ENCODE results near the gene DHRS7B.
A peak's percentile ranks its signal among the peaks of the same experiment; 100 is the strongest.
"Not testable (repeated sequence)": the region's sequence is repeated elsewhere in the genome, so short reads cannot be mapped to it uniquely, and the experiment has no call there.

Gene DHRS7B

DNA sequence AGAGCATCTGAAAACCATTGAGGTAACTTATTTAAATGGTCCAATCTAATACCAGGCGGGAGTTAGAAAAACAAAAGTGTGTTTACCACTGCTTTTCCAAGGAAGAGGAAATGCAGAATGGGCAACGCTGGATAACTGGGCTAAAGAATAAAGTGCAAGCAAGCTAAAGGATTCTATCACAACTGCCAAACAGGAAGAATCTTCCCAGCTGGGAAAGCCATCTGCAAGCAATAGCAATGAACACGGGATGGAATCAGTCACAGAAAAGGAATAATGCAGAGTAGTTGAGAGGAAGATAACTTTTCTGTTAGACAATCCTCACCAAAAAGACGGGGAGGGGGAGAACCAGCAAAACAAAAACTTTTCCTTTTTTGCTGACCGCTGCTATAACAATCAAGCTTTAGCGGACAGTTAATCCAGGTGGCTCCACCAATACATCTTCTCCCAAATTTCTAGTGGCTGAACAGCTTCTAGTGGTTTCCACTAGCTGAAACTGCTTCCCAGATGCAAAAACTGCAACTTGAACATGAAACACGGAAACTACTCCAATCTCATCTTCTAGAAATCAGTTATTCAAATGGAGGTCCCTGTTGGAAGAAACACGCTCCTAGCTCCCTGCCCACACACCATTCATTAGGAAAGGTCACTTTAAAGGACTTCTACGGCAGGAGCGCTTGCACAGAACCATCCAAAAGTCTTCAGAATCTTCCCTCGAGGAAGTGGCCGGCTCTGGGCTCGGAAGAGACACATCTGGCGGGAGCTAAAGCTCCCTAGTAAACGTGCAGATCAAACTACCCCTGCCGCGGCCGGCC is 86.3 kb downstream of the DHRS7B start:
- no peak for DNase-seq

DNA sequence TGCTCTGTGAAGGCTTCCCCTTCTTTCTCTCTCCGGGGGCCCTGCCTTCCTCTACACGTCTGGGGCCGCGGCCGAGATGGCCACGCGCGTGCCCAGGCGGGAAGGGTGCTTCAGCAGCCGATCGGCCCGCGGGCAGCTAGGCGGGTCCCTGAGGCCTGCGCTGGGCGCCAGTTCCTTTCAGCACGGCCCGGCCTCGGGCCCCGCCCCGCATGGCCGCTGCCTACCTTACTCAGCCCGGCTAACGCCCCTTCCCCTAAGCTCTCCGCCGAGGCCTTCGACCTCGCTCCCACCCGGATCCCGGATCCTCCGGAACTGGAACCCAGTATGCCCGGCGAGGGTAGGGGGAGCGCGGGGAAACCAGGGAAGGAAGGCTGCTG is 86.9 kb downstream of the DHRS7B start:
- no peak for DNase-seq

DNA sequence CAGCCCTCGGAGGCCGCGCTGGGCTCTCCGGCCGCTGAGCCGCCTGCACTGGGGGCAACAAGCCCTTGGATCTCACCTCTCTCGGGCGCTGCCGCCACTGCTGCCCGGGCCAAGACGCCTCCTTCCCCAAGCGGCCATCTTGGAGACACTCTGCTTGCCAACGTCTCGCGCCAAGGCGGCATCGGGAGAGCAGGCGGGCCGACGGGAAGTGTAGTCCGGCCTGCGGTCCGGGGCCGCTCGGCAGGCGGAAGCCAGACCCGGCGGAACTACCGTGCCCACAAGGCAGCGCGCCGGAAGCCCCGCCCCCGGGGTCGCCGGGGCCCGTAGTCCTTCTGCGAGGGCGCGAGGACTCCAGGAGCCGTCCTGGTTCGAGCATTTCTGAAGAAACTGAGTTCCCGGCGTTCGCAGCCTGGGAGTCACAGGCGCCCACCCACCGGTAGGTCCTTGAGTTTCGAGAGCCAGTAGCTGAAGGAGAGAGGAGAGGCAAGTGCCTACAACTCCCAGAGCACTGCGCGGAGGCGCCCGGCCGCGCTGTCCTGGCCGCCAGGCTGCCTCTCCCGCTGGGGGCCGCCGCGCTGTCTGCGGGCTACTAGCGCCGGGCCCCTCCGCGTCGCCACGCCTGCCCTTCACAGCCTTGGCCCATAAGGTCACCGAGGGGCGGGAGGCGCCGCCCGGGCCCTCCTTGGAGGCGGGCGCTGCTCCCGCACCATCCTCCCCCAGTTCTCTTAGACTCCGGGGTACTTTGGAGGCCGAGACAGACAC is 87.4 kb downstream of the DHRS7B start, which contains the start of gene TMEM11:
TMEM11 (minus strand) TSS at position 147 of the 762 bp plus-strand sequence; CDS start at position 138, 9 bp downstream.
- DNase-seq: peak; percentile 97

DNA sequence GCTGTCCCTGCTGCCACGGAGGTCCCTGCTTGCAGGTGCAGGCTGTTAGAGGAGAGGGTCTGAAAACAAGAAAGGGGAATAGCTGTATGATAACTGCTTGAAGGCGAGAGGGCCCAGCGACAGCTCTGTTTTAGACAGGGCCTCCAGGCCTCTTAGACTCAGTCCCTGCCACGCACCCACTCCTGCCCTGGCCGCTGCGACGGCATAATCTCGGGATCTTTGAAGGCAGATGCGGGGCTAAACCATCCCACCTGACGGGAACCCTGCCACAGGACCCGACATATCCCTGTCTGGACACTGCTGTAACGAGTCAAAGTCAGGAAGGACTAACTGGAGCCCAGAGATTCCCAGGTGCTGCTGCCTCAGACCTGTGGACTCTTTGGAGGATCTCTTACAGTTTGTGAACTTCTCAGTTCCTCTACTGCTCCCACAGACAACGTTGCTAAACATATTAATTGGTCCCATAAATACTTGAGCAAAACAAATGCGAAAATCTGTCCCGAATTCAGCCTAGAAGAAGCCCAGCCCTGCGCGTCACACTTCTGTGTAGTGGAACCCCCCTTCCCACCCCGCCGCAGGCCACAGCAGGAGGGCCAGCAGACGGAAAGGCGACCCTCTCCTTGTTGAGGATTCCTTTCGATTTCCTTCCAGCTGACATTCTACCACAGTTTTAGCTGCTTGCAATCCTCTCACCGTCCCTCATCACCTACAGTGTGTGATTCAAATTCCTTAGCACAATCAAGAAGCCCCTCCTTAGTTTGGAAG is 88.2 kb downstream of the DHRS7B start:
- DNase-seq: no peak

DNA sequence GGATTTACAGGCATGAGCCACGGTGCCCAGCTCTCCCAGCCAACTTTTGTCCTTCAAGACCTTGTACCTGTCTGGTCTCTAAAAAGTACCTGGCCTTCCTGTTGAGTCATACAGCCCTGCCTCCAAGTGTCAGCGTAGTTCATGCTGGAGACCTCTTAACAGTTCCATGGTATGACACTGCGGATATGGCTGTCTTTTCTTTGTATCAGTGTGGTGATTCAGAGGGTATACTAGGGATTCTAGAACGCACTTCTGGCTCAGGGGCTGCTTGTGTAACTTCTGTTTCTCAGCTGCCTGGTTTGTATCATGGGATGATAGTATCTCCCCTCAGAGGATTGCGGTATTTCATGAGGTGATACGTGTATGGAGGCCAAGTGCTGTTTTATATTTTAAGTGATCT is 89.2 kb downstream of the DHRS7B start:
- DNase-seq: no peak

DNA sequence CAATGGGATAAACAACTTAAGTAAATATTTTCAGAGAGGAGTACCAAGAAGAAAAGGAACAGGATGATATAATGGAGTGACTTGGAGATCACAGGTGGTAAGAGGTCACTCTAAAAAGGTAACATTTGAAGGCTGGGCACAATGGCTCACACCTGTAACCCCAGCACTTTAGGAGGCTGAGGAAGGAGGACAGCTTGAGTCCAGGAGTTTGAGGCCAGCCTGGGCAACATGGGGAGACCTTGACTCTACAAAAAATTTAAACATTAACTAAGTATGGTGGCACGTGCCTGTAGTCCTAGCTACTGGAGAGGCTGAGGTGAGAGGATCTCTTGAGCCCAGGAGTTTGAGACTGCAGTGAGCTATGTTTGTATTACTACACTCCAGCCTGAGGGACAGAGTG is 90.6 kb downstream of the DHRS7B start:
- no peak for DNase-seq

DNA sequence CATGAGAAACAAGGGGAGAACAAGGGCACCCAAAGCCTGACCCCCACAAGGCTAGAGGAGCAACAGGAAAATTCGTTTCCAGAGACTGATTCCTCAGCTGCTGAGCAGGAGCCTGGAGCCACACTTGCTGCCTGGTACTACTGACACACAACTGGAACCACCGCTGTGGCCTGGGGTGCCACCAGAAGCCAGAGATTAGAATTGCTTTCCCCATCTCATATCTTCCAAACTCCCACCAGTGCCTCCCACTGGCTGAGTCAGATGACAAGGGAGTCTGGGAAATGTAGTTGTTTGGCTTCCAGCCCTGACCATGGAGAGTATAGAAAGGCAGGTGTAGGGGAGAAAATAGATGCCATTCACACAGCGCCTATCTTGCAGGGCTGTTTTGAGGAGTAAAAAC is 91.3 kb downstream of the DHRS7B start:
- peak; percentile 44 for DNase-seq

DNA sequence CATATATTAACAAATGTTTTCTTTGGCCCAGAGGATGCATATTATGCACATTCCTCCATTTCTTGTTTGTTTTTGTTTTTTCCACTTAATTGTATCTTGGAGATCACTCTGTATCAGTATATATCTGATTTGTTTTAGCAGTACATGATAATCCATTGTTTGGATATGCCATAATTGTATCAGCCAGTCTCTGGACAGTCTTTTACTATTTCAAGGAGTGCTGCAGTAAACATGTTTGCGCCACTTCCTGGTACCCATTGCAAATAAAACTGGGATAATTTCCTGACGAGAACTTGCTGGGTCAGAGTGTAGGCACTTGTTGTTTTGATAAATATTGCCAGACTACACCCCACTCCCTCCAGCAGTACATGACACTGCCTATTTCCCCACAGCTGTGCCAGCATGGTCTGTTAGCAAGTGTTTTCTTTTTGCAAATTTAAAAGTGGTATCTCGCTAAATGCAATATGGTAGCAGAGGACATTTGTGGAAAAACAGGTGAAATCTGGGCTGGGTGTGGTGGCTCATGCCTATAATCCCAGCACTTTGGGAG is 92.1 kb downstream of the DHRS7B start:
- no peak for DNase-seq

DNA sequence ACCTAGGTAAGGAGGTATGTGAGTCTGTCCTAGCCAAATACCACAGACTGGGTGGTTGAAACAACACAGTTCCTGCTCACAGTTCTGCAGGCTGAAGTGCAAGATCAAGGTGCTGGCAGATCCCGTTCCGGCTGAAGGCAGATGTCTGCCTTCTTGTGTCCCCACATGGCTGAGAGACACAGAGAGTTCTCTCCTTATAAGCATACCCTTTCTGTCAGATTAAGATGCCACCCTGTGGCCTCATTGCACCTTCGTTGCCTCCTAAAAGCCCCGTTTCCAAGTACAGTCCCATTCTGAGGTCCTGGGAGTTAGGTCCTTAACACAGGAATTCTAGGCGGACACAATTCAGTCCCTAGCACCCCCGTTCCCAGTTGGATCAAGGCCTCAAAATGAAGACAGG is 96.3 kb downstream of the DHRS7B start:
- DNase-seq: no peak

DNA sequence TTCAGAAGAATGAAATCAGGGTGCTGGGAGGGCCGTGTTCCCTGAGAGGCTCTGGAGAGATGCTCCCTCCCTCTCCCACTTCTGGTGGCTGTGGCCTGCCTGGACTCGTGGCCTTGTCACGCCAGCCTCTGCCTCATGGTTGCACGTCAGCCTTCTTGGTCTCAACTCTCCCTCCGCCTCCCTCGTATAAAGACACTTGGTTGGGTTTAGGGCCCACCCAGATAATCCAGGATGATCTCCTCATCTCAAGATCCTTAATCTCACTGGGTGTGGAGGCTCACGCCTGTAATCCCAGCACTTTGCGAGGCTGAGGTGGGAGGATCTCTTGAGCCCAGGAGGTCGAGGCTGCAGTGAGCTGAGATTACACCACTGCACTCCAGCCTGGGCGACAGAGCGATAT is 100.5 kb downstream of the DHRS7B start:
- DNase-seq: not testable (repeated sequence)

DNA sequence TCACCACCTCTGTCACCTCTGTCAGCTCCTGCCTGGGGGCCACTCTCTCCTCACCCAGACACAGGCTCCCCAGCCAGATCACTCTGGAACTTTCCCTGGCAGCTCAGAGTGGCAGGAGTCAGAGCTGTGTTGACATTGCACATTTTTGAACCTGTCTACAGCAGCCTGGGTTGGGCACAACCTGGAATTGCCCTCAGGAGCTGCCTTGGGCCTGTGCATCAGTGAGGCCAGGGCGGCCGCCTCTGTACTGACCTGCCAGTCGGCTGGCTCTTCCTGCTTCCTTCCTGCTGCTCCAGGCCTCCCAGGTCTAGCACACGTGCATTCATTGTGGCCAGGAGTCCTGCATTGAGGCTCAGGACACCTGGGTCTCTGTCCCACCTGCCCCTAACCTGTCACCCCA is 101.3 kb downstream of the DHRS7B start:
- no peak for DNase-seq

DNA sequence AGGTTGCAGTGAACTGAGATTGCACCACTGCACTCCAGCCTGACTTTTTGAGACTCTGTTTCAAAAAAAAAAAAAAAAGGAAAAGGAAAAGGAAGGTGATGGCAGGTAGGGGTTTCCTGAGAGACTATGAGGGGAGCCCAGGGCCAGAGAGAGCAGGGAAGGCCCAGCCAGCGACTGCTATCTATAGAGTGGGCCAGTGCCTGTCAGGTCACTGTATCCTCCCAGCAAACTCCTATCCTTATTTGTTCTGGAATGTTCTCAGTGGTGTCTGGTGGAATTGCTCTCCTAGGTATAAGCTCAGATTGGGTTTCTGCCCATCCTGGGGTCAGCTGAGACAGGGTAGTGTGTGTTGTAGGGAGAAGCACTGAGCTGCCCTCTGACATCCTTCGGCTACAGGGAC is 102.1 kb downstream of the DHRS7B start:
- DNase-seq: no peak

DNA sequence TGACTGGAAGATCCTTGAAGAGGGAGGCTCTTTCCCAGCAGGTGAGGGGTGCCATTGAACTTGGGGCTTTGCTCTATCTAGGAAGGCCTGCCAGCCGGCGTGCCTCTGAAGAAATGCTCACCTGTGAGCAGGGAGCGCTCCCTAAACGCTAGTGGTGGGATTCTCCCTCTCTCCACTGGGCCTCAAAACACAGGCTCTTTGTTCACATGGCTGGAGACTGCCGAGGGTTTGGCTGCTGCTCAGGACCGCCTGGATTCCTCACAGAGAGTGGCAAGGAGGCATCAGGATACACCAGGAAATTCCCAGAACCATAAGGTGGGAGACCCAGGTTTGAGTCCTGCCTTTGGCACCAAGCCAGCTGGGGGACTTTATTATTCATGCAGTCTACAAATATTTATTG is 104.8 kb downstream of the DHRS7B start:
- no peak for DNase-seq

DNA sequence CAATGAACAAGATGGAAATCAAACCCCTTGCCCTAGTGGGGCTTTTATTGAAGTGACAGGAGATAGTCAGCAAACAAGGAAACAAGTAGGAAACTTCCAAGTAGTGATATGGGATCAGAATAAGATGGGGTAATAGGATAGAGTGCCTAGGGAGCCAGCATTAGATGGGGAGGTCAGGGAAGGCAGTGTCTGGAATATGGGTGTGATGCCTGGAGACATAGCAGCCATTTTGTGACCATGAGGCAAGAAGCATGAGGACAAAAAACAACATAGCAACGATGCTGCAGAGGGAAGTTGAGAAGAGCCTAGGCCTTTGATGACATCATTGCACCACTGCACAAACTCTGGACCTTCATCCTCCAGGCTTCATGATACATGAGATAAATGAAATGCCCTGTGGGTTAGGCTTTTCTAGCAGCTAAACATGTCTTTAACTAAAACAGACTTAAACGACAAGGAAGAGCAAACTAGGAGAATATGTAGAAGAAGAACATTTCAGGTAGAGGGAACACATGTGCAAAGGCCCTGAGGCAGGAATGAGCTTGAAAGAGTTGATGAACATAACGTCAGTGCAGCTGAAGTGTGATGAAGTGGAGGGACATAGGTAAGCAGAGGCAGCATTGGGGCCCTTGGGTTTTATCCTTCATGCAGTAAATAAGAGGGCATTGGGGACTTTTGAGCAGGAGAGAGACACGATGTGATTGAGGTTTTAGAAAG is 105.4 kb downstream of the DHRS7B start:
- no peak for DNase-seq

DNA sequence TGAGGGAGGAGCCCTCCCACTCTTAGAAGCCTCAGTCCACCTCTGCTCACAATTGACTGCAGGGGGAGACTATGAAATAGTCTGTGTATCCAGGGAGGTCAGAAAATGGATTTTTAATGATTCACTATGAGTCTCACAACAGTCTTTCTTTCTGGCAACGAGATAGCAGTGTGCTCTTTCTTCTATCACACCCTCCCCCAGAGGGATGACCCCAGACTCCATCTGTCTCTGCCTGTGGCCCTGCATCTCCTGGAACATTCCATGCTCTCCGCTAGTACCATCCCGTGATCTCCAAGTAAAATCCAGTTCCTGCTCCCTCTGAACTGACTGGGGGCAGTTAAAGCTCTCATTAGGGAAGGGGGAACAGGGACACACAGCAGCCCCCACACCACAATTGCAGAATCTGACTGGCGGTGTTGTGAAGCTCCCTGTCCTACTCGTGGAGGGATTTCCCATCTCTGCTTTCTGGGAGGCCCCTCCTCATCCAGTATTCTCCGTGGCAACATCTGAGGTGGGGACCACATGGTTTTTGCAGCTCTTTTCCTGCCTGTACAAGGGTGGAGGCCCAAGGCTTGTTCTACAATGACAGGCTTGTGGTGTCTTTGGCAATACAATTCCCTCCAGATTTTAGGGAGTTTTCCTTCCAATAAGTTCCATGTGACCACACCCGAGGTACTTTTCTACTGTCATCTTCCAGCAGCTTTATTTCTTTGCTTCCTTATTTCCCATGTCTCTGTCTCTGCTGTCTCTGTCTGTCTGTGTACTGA is 107.0 kb downstream of the DHRS7B start:
- no peak for DNase-seq

DNA sequence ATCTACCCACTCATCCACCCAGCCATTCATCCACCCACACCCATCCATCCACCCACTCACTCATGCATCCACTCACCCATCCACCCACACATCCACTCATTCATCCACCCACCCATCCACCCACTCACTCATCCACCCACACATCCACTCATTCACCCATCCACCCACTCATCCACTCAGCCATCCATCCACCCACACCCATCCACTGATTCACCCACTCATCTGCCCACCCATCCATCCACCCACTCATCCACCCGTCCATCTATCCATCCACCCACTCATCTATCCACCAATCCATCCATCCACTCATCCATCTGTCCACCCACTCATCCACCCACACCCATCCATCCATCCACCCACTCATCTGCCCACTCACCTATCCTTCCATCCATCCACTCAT is 109.2 kb downstream of the DHRS7B start:
- DNase-seq: no peak

DNA sequence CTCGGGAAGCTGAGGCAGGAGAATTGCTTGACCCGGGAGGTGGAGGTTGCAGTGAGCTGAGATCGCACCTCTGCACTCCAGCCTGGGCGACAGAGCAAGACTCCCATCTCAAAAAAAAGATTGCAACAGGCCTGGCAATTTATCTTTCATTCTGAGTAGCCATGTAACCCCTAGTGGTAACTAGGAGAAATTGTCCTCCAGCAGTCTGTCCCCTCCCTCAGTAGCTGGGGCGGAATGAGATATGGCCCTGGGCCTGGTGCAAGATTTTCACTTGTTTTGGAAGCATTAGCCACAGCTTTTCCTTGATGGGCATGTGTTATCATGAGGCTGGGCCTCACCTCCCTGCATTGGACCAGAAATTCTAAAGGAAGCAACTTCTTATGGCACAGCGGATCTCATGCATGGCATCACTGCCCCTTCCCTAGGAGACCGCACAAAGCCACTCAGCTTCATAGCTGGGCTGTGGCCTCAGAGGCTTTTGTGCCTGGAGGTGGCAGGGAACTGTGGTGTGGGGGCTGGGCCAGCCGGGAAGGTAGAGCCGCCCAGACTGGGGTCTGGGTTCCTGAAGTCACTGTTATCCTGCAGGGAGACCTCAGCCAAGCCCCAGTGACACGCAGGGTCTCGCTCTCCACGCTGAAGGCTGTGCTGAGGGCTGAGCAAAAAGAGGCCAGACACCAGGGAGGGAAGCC is 113.1 kb downstream of the DHRS7B start:
- DNase-seq: peak; percentile 19

DNA sequence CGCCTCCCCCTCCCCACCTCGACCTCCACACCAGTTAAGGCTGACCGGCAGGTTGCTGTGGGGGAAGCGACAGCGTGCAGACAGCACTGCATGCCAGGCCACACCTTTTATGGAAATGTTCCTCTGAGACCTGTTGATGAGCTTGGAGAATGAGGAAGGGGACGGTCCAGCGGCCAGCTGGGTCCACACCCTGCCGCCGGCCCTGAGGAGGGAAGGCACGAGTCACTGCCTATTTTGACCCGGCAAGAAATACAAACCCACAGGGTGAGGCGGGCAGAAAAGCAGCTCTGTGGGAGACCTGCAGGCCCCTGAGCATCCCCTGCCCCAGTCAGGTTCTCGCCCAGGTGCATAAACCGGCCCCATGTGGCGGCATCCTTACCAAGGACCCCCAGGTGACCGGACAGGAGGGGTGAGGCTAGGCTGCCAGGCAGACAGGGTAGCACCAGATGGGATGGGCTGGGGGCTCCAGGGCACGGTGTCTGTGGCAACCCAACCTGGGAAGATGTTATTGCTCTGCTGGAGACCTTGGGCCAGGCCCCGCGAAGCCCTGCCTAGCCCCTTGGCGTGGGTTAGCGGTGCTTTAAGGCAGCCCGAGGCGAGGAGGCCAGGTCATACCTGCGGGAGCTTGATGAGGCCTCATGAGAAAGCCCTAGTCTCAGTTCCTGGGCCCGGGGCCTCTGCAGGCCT is 113.7 kb downstream of the DHRS7B start:
- DNase-seq: no peak

Data from activated CD4-positive, alpha-beta T cell treated with anti-CD3 and anti-CD28 coated beads, Interleukin-2, Interleukin-6, amounts not matched to agents 100 ng/mL and 50 ng/mL, durations not matched to agents 16 hours and 8 hours (primary cell).